Tibial nerve (tissue), 4 donors: ENCODE measurements around the gene LTBR.

ENCODE experiments used
- EP300 ChIP-seq, 2 donors: sonication (generic); formaldehyde crosslinking; IDR thresholded peaks; one replicate each; pipeline ENCODE4 v1.6.1; 2017; ENCODE audit warnings: antibody characterized with exemption in 2 of 2, mild to moderate bottlenecking in 1 of 2
- POLR2A ChIP-seq, 2 donors: fragments of 450-650 bp; IDR thresholded peaks; one replicate each; pipeline ENCODE4 v1.6.1; 2017; ENCODE audit warnings: antibody characterized with exemption in 2 of 2, mild to moderate bottlenecking in 2 of 2, moderate library complexity in 2 of 2
- TF ChIP-seq, protein P1 (sequence below), 5 experiments: fragments of 200-600 bp in 3 of 5; fragments of 450-650 bp in 2 of 5; sonication (generic) in 3 of 5; IDR thresholded peaks; one replicate each; pipeline ENCODE4 v1.5.1; 2016 to 2019; ENCODE audit warnings: antibody characterized with exemption in 5 of 5, mild to moderate bottlenecking in 3 of 5, moderate library complexity in 2 of 5

GRCh38 chr12:6341417-6342139 lies 42.4 kb upstream of the LTBR start, which contains the start of gene TNFRSF1A:
- TF ChIP-seq, protein P1, sequence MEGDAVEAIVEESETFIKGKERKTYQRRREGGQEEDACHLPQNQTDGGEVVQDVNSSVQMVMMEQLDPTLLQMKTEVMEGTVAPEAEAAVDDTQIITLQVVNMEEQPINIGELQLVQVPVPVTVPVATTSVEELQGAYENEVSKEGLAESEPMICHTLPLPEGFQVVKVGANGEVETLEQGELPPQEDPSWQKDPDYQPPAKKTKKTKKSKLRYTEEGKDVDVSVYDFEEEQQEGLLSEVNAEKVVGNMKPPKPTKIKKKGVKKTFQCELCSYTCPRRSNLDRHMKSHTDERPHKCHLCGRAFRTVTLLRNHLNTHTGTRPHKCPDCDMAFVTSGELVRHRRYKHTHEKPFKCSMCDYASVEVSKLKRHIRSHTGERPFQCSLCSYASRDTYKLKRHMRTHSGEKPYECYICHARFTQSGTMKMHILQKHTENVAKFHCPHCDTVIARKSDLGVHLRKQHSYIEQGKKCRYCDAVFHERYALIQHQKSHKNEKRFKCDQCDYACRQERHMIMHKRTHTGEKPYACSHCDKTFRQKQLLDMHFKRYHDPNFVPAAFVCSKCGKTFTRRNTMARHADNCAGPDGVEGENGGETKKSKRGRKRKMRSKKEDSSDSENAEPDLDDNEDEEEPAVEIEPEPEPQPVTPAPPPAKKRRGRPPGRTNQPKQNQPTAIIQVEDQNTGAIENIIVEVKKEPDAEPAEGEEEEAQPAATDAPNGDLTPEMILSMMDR (IDR thresholded peaks at IDR 0.05) = peak in 1 of 5 experiments; percentile 19
- TF ChIP-seq POLR2A (IDR thresholded peaks at IDR 0.05) (peak in 1 of 2 donors; percentile 74), EP300 (IDR thresholded peaks at IDR 0.05) (peak; percentile 25 to 95)
